Suppressor macrophage (primary cell): ENCODE data around the gene IFIT2.

Experiments used
- DNase-seq, 4 experiments: peaks; one replicate each; pipeline ENCODE4 v3.0.0-alpha.2; 2020 to 2022

Gene IFIT2

GRCh38 chr10:89343089-89343767, 41.4 kb downstream of the IFIT2 start:
- no peak for DNase-seq

GRCh38 chr10:89344156-89344555, 42.3 kb downstream of the IFIT2 start:
- no peak for DNase-seq

GRCh38 chr10:89345367-89346000, 43.6 kb downstream of the IFIT2 start:
- peak in 1 of 4 experiments; percentile 27 for DNase-seq

GRCh38 chr10:89346405-89347254, 44.8 kb downstream of the IFIT2 start:
- peak; percentile 66 to 93 (median 82) for DNase-seq

DNA sequence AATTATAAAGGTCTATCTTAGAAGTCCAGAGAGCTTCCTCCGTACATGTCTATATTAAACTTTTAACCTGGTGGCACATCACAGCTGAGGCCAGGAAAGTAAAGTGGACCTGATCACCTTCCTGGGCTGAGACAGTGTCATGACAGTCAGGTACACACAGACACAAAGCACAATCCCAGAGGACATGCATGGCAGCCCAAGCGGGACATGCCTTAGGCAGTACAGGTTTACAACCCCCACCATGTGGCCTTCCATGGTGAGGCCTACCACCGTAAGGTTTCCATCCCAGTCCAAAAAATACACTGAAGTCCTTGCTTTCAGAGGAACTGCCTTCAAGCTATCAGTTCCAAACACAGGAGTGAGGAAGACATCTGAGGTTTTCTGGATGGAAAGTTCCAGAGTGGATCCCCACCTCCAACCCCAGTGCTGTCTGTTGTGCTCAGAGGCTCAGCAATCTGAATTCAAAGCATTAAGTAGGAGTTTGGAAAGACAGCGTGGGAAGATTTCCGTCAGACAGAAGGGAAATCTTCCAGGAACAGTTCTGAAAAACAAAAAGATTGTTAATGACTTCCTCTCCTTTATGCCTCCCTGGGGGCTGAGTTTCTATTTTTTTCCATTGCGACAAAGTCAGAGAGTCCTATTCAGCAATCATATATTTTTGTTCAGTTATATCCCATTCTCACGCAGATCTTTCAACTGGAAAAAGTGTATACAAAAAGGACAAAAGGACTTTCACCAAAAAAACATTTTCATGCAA, 46.0 kb downstream of the IFIT2 start:
- DNase-seq: peak in 3 of 4 experiments; percentile 43 to 74 (median 59)

DNA sequence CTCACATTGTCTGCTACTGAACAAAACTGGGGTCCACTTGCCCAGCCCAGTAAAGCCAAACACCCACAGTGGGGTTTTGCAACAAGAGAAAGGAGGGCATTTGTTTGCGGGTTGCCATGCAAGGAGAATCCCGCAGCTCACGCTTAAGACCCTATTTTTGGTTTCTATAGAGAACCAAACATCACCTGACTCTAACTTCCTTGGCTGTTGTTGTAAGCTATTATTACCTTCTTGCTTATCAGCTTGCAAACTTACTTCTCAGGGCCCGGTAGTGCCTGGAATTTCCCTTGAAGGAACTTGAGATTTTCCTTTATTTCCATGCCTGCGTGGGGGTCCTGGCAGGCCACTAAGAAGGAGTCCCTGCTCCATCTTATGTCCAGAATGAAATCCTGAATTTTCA, 46.6 kb downstream of the IFIT2 start:
- DNase-seq: peak in 2 of 4 experiments; percentile 7 to 30

- DNase-seq: no peak
Observed at GRCh38 chr10:89348975-89349374, 47.1 kb downstream of the IFIT2 start.

DNA sequence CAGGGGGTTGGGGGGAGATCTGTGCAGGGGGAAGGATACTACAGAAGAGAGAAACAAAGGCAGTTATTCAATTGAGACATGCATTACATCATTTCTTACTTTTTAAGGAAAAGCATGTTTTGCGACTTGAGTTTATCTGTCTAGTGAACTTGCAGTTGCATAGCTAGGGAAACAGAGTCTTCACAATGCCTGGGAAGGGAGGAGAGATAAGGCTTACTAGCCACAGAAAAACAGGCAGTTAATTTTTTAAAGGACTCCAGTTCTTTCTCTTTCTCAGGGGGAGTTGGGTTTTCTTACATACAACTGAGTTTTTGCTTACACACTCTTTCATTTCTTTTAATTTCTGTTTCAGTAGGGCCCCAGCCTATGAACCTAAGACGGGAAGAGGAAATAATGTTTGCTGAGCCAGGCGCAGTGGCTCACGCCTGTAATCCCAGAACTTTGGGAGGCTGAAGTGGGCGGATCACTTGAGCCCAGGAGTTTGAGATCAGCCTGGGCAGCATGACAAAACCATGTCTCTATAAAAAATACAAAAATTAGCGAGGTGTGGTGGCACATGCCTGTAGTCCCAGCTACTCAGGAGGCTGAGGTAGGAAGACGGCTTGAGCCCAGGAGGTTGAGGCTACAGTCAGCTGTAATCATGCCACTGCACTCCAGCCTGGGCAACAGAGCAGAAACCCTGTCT, 48.9 kb downstream of the IFIT2 start:
- DNase-seq: peak; percentile 36 to 75 (median 64)

- no peak for DNase-seq
Observed at GRCh38 chr10:89351412-89351779, 49.5 kb downstream of the IFIT2 start.

- DNase-seq: no peak
Observed at GRCh38 chr10:89351780-89352597, 50.1 kb downstream of the IFIT2 start.

GRCh38 chr10:89352802-89353201, 51.0 kb downstream of the IFIT2 start:
- DNase-seq: no peak

GRCh38 chr10:89355394-89355931, 53.6 kb downstream of the IFIT2 start:
- no peak for DNase-seq

GRCh38 chr10:89357096-89357495, 55.2 kb downstream of the IFIT2 start:
- DNase-seq: no peak

DNA sequence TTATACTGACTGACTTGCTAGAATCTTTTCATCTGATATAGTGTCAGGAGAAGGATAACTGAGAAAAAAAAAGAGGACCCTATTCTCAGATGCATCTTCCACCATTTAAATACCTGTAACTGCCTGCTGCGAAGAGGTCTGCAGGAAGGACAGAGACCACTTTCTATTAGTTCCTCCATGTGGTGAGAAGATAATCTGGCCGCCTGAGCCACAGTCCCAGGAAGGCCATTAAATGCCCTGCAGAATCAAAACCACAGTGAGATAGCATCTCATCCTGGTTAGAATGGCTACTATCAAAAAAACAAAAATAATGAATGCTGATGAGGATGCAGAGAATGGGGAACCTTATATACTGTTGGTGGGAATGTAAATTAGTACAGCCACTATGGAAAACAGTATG, 56.1 kb downstream of the IFIT2 start:
- DNase-seq: no peak
